Stimulated activated CD8-positive, alpha-beta memory T cell treated with anti-CD3 and anti-CD28 coated beads, Interleukin-15, amount 100 ng/mL, for 48 hours (primary cell): Measurements from ENCODE around the gene EHBP1L1.
A peak's percentile ranks its signal among the peaks of the same experiment; 100 is the strongest.
"Not testable (repeated sequence)": the region's sequence is repeated elsewhere in the genome, so short reads cannot be mapped to it uniquely, and the experiment has no call there.

Source experiments
- DNase-seq, 2 donors: peaks; one replicate each; pipeline ENCODE4 v3.0.0-alpha.2; 2020; ENCODE audit warnings: low read depth in 2 of 2

EHBP1L1 gene

GRCh38 chr11:65636108-65637031 lies 60.5 kb downstream of the EHBP1L1 start:
- no peak for DNase-seq

GRCh38 chr11:65637032-65637557 lies 61.2 kb downstream of the EHBP1L1 start:
- DNase-seq = no peak

- peak; percentile 67 to 69 for DNase-seq
Observed at GRCh38 chr11:65637794-65638419, 62.1 kb downstream of the EHBP1L1 start, which contains the start of gene SIPA1. TSS of gene SIPA1 (plus strand) at chr11:65638101. CDS start at chr11:65640922, 2,821 bp downstream.

GRCh38 chr11:65639228-65639597 lies 63.4 kb downstream of the EHBP1L1 start:
- DNase-seq = not testable (repeated sequence)

- peak in 1 of 2 donors; percentile 42 for DNase-seq
Observed at GRCh38 chr11:65639623-65640482, 64.0 kb downstream of the EHBP1L1 start.

GRCh38 chr11:65640483-65641296 lies 64.8 kb downstream of the EHBP1L1 start:
- DNase-seq = no peak

GRCh38 chr11:65641297-65642013 lies 65.6 kb downstream of the EHBP1L1 start:
- no peak for DNase-seq
